Measurements from ENCODE around the gene TRMT11. TPM values are rescaled to one million over a fixed set of nuclear protein-coding genes. Genes with fewer than 3 reads are reported as not detected.

The TRMT11 gene
- total and polyA plus RNA-seq, 9 of the 15 experiments (the other 6 are each of a cell fraction or from before 2014, with no cell fraction given): 38.8 to 88.0 (median 59.8) TPM

GRCh38 chr6:126076992-126077664 lies 90.8 kb downstream of the TRMT11 start:
- Histone ChIP-seq H3K9me3 (replicated peaks; ENCODE audit: control insufficient read depth, insufficient read depth, low read depth, low read length) (0 out of 2 replicates have a peak, but pooled peaks cover 4% of the 10 kb centered on the region), H4K20me1 (replicated peaks; ENCODE audit: control insufficient read depth, insufficient read depth, low read length) (no peaks in the 10 kb centered on the region), H3K9me1 (ENCODE audit: control insufficient read depth, insufficient read depth, low read length) (no peaks in the 10 kb centered on the region), H3K36me3 (ENCODE audit: control insufficient read depth, insufficient read depth, low read length) (peaks cover 13% of the 10 kb centered on the region), H3K79me2 (ENCODE audit: control insufficient read depth, insufficient read depth, low read length) (no peaks in the 10 kb centered on the region), H3K27me3 (ENCODE audit: control insufficient read depth in 2 of 2, insufficient read depth in 2 of 2, low read length in 2 of 2) (no peaks in the 10 kb centered on the region), H3K4me1 (replicated peaks in 1 of 2; ENCODE audit: control insufficient read depth in 2 of 2, insufficient read depth in 2 of 2, low read length in 2 of 2) (peaks cover 0 to 13% of the 10 kb centered on the region in 2 experiments; a peak in 2 of 5 replicates), H2AFZ (ENCODE audit: low read depth, low read length) (no peak overlapping the region), H3K27ac (ENCODE audit: extremely low read depth, low read depth, low read length) (no peak overlapping the region), H3K4me2 (ENCODE audit: insufficient read depth, low read length) (no peak overlapping the region), H3K4me3 (no peak overlapping the region), H3K9ac (ENCODE audit: insufficient read depth in 1 of 2, low read depth in 2 of 2, low read length in 2 of 2) (no peak overlapping the region)
- ATAC-seq (no peak), FAIRE-seq (peak; percentile 46), DNase-seq (ENCODE audit: extremely low read depth in 1 of 4, low spot score in 3 of 4) (no peak)
- in situ Hi-C loops (cut with MboI): no loop called here
- no TSS peak for BruUV-seq (replicated peaks)
- POLR2A ChIA-PET: no interaction called here
- intact Hi-C loops (cut with micrococcal nuclease): no loop called here
- 5% methylated on average over 3 of the region's 3 CpGs for WGBS (ENCODE audit: insufficient coverage, low coverage, missing lambda C conversion rate)
- CTCF ChIA-PET (ENCODE audit: low intra/inter-chr PET ratio): no interaction called here
- TF ChIP-seq ZNF316 (IDR thresholded peaks at IDR 0.05) (no peak), CC2D1A (IDR thresholded peaks at IDR 0.05) (no peak), MYC (IDR thresholded peaks at IDR 0.05; ENCODE audit: low read depth, low read length) (peak; percentile 20; the same call in 1 of the 2 replicates), MYC (CRISPR knock-in tag; IDR thresholded peaks at IDR 0.05; ENCODE audit: borderline replicate concordance, low read depth) (no peak), ZNF717 (CRISPR knock-in tag; IDR thresholded peaks at IDR 0.05) (no peak), NR2F6 (CRISPR knock-in tag; IDR thresholded peaks at IDR 0.05) (no peak), TAF1 (IDR thresholded peaks at IDR 0.05; ENCODE audit: control insufficient read depth, extremely low read depth, insufficient read depth, low read length, severe bottlenecking) (no peak), ZSCAN29 (IDR thresholded peaks at IDR 0.05) (no peak), ATF4 (CRISPR knock-in tag; IDR thresholded peaks at IDR 0.05) (no peak), FOXA3 (CRISPR knock-in tag; conservative IDR thresholded peaks at IDR 0.05 in 1 of 2, IDR thresholded peaks at IDR 0.05 in 1 of 2) (no peak), TAL1 (IDR thresholded peaks at IDR 0.05) (peak; percentile 37; the same call in 1 of the 2 replicates), KDM1A (IDR thresholded peaks at IDR 0.05) (0 out of 4 replicates have a peak, but pooled peaks of 1 of the 2 experiments have one; percentile 22), HMBOX1 (IDR thresholded peaks at IDR 0.05) (peak; percentile 65; the same call in 1 of the 2 replicates), BHLHE40 (IDR thresholded peaks at IDR 0.05; ENCODE audit: low read length) (peak; percentile 75), CEBPB (tag; IDR thresholded peaks at IDR 0.05) (peak; percentile 34; the same call in 1 of the 2 replicates), SIRT6 (IDR thresholded peaks at IDR 0.05; ENCODE audit: low read depth, low read length) (no peak), SNIP1 (IDR thresholded peaks at IDR 0.05; ENCODE audit: low read depth) (no peak), HNRNPL (IDR thresholded peaks at IDR 0.05; ENCODE audit: low read depth, low read length) (no peak), CBFA2T2 (conservative IDR thresholded peaks at IDR 0.05) (0 out of 2 replicates have a peak, but pooled peaks have one; percentile 18)

Measured in K562 (cell line).